ENCODE results near the gene MRC1.

MRC1 gene

GRCh38 chr10:17787087-17787961 is 21.8 kb upstream of the MRC1 start:
- Mint-ChIP-seq H3K27me3 (no peaks in the 10 kb centered on the region), H3K4me1 (ENCODE audit: low read depth) (no peaks in the 10 kb centered on the region), H3K36me3 (ENCODE audit: low read depth) (no peaks in the 10 kb centered on the region), H3K4me3 (no peak overlapping the region), H3K9me3 (no peaks in the 10 kb centered on the region), H3K27ac (no peak overlapping the region)
- no peak for DNase-seq

- H3K4me3 Mint-ChIP-seq, result no peak overlapping the region
- H3K9me3 Mint-ChIP-seq, result no peaks in the 10 kb centered on the region
- no peaks in the 10 kb centered on the region for H3K36me3 Mint-ChIP-seq (ENCODE audit: low read depth)
- no peaks in the 10 kb centered on the region for H3K27me3 Mint-ChIP-seq
- DNase-seq, result no peak
- H3K4me1 Mint-ChIP-seq (ENCODE audit: low read depth), result peaks cover 3% of the 10 kb centered on the region
- no peak overlapping the region for H3K27ac Mint-ChIP-seq
Observed at GRCh38 chr10:17788646-17789045, 20.5 kb upstream of the MRC1 start.

GRCh38 chr10:17789396-17789795 is 19.8 kb upstream of the MRC1 start:
- Mint-ChIP-seq H3K36me3 (ENCODE audit: low read depth) (no peaks in the 10 kb centered on the region), H3K27ac (no peak overlapping the region), H3K4me3 (no peak overlapping the region), H3K27me3 (no peaks in the 10 kb centered on the region), H3K9me3 (no peaks in the 10 kb centered on the region), H3K4me1 (ENCODE audit: low read depth) (peaks cover 3% of the 10 kb centered on the region)
- DNase-seq, result no peak

DNA sequence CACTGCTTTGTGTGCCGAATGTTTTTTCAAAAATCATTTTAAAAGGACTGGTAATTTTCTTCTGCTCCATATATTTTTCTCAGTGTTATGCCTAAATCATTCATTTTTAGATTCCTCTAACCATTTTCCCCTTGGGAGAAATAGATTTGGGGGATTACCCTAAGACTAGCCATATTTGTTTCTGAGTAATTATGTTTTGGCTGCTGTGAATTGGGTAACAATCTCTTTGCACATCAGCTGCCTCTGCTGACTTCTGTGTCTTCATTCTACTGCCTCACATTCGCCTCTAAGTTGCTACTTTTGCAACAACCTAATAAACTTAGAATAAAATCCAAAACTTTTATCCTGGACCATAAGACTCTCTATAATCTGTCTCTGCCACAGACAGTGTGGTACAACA is 18.5 kb upstream of the MRC1 start:
- no peak for DNase-seq
- H3K9me3 Mint-ChIP-seq, result no peaks in the 10 kb centered on the region
- H3K36me3 Mint-ChIP-seq (ENCODE audit: low read depth), result no peaks in the 10 kb centered on the region
- H3K4me3 Mint-ChIP-seq, result no peak overlapping the region
- peaks cover 3% of the 10 kb centered on the region for H3K4me1 Mint-ChIP-seq (ENCODE audit: low read depth)
- H3K27ac Mint-ChIP-seq, result no peak overlapping the region
- no peaks in the 10 kb centered on the region for H3K27me3 Mint-ChIP-seq

DNA sequence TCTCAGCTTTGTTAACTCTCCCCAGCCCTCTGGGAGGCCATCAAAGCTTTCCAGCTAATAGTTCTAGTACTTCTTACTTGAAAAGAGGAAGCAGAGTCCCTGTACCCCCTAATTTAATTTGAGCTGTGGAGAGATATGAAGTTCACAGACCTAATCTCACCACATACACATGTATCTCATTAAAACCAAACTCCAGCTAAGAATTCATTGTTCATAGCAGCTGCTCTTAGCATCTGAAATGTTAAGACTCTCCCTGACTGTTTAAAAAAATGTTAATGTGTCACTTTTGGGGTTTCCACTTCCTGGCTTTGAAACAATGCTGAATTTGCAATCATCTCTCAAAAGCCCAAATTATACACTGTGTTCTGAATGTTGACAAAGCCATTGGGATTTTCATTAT is 16.2 kb upstream of the MRC1 start:
- no peak for DNase-seq
- peaks cover 3% of the 10 kb centered on the region for H3K4me1 Mint-ChIP-seq (ENCODE audit: low read depth)
- H3K36me3 Mint-ChIP-seq (ENCODE audit: low read depth), result no peaks in the 10 kb centered on the region
- no peak overlapping the region for H3K4me3 Mint-ChIP-seq
- no peak overlapping the region for H3K27ac Mint-ChIP-seq
- no peaks in the 10 kb centered on the region for H3K9me3 Mint-ChIP-seq
- no peaks in the 10 kb centered on the region for H3K27me3 Mint-ChIP-seq

DNA sequence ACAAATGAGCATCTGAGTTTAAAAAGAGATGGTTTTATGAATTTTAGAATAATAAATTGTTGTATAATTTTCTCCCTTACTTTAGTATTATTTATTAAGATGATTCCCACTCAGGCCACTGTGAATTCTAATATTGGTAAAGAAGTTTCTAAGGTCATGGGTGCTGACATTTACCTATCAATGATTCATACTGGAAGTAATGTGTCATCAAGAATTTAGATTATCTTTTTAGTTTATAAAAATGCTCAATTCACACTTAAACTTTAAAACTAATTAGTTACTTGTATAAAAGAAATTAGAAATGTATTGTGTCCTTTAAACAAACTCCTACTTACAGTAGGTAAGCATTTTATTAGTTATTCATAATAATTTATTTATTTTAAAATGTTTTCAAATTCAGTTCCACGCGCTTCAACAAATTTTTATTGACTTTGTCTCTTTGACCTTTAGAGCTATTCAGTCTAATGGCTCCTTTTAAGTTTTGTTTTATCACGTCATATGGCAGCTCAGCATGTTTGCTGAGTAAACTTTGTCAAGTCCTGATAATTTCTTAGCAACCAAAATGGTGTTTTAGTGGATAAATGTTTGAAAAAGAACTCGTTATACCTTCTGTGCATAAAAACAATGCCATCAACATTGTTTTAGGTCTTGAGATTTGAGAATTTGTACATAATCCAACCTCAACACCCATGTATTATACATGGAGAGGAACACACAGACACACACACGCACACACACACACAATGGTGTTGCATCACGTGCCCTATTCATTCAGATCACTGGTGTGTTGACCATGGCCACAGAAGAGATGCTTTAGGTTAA is 15.1 kb upstream of the MRC1 start:
- Mint-ChIP-seq H3K4me1 (ENCODE audit: low read depth) (peaks cover 3% of the 10 kb centered on the region), H3K27ac (no peak overlapping the region), H3K27me3 (no peaks in the 10 kb centered on the region), H3K9me3 (no peaks in the 10 kb centered on the region), H3K36me3 (ENCODE audit: low read depth) (no peaks in the 10 kb centered on the region), H3K4me3 (no peak overlapping the region)
- DNase-seq, result no peak

- Mint-ChIP-seq H3K4me1 (ENCODE audit: low read depth) (peaks cover 3% of the 10 kb centered on the region), H3K36me3 (ENCODE audit: low read depth) (no peaks in the 10 kb centered on the region), H3K4me3 (no peak overlapping the region), H3K27me3 (no peaks in the 10 kb centered on the region), H3K9me3 (no peaks in the 10 kb centered on the region), H3K27ac (no peak overlapping the region)
- DNase-seq, result no peak
Observed at GRCh38 chr10:17795083-17795482, 14.1 kb upstream of the MRC1 start.

GRCh38 chr10:17795813-17796594 is 13.1 kb upstream of the MRC1 start:
- H3K4me3 Mint-ChIP-seq, result no peak overlapping the region
- no peaks in the 10 kb centered on the region for H3K27me3 Mint-ChIP-seq
- H3K36me3 Mint-ChIP-seq (ENCODE audit: low read depth), result no peaks in the 10 kb centered on the region
- H3K27ac Mint-ChIP-seq, result no peak overlapping the region
- no peaks in the 10 kb centered on the region for H3K9me3 Mint-ChIP-seq
- no peak for DNase-seq
- H3K4me1 Mint-ChIP-seq (ENCODE audit: low read depth), result peaks cover 3% of the 10 kb centered on the region

DNA sequence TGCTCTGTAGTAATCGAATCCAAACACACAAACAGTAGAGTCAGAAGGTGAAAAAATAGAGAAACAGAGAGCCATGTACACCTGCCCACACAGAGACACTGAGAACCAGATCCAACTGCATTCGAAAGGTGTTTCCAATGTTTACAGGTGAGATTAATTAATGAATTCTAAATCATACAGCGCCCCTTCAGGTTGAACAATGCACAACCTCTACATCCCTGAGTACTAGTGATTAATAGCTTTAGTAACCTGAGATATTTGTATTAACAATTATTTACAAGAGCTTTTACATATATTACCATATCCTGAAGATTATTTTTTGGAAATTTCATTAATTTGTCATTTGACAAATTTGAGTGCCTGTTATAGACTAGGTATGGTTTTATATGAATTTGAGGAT is 7.6 kb upstream of the MRC1 start:
- H3K36me3 Mint-ChIP-seq (ENCODE audit: low read depth), result no peaks in the 10 kb centered on the region
- no peak overlapping the region for H3K27ac Mint-ChIP-seq
- H3K9me3 Mint-ChIP-seq, result no peaks in the 10 kb centered on the region
- H3K4me3 Mint-ChIP-seq, result no peak overlapping the region
- no peak for DNase-seq
- peaks cover 6% of the 10 kb centered on the region for H3K4me1 Mint-ChIP-seq (ENCODE audit: low read depth)
- peaks cover 2% of the 10 kb centered on the region for H3K27me3 Mint-ChIP-seq

- Mint-ChIP-seq H3K4me1 (ENCODE audit: low read depth) (peaks cover 6% of the 10 kb centered on the region), H3K36me3 (ENCODE audit: low read depth) (no peaks in the 10 kb centered on the region), H3K4me3 (no peak overlapping the region), H3K27me3 (peaks cover 2% of the 10 kb centered on the region), H3K9me3 (no peaks in the 10 kb centered on the region), H3K27ac (no peak overlapping the region)
- no peak for DNase-seq
Observed at GRCh38 chr10:17802350-17802749, 6.8 kb upstream of the MRC1 start.

GRCh38 chr10:17802976-17803375 is 6.2 kb upstream of the MRC1 start:
- Mint-ChIP-seq H3K9me3 (no peaks in the 10 kb centered on the region), H3K4me3 (no peak overlapping the region), H3K36me3 (ENCODE audit: low read depth) (no peaks in the 10 kb centered on the region), H3K4me1 (ENCODE audit: low read depth) (peaks cover 6% of the 10 kb centered on the region), H3K27me3 (peaks cover 2% of the 10 kb centered on the region), H3K27ac (no peak overlapping the region)
- DNase-seq, result no peak

- Mint-ChIP-seq H3K4me1 (ENCODE audit: low read depth) (peaks cover 14% of the 10 kb centered on the region), H3K27me3 (peaks cover 18% of the 10 kb centered on the region), H3K27ac (no peak overlapping the region), H3K4me3 (no peak overlapping the region), H3K36me3 (ENCODE audit: low read depth) (no peaks in the 10 kb centered on the region), H3K9me3 (no peaks in the 10 kb centered on the region)
- DNase-seq, result no peak
Observed at GRCh38 chr10:17805330-17805729, 3.8 kb upstream of the MRC1 start.

- no peak for DNase-seq
- Mint-ChIP-seq H3K4me1 (ENCODE audit: low read depth) (peaks cover 14% of the 10 kb centered on the region), H3K9me3 (no peaks in the 10 kb centered on the region), H3K36me3 (ENCODE audit: low read depth) (no peaks in the 10 kb centered on the region), H3K27ac (no peak overlapping the region), H3K27me3 (peaks cover 23% of the 10 kb centered on the region), H3K4me3 (no peak overlapping the region)
Observed at GRCh38 chr10:17805921-17806577, 3.1 kb upstream of the MRC1 start.

DNA sequence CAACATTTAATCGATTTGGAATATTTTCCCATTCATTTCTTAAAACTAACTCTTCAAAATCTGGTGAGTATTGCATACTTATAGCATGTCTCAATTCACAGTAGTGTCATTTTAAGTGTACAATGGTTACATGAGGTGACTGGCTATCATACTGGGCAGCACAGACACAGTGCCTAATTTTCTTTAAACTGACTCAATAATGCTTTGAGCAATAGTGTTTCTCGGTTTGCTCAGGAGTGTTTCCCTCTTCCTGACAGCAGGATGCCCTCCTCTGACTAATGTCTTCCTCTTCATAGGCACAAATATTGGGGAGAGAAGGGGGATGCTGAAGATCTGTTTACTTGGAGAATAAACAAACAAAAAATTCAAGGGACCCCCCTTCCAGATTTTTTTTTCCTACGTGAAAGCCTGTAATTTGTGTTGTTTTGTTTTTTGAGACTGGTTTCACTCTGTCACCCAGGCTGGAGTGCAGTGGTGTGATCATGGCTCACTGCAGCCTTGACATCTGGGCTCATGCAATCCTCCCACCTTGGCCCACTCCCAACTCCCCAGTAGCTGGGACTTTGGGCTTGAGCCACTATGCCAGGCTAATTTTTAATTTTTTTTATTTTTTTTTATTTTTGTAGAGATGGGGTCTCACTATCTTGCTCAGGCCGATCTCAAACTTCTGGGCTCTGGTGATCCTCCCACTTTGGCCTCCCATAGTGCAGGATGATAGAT is 2.2 kb downstream of the MRC1 start:
- Mint-ChIP-seq H3K27ac (no peak overlapping the region), H3K4me1 (ENCODE audit: low read depth) (peaks cover 8% of the 10 kb centered on the region), H3K27me3 (peaks cover 45% of the 10 kb centered on the region), H3K9me3 (no peaks in the 10 kb centered on the region), H3K36me3 (ENCODE audit: low read depth) (no peaks in the 10 kb centered on the region), H3K4me3 (no peak overlapping the region)
- no peak for DNase-seq
